ENCODE data around the gene ITGAX.

ITGAX gene

GRCh38 chr16:31429796-31430195, 74.8 kb downstream of the ITGAX start:
- in situ Hi-C loops (cut with MboI; ENCODE audit: low sequenced_read_pairs): loop anchor here (25.0 kb wide), 1 partner anchor 467 kb away; the partner anchor contains the start of gene SETD1A

- in situ Hi-C loops (cut with MboI; ENCODE audit: low sequenced_read_pairs): loop anchor here (25.0 kb wide), 1 partner anchor 468 kb away; the partner anchor contains the start of gene SETD1A
Observed at GRCh38 chr16:31430380-31431052, 75.5 kb downstream of the ITGAX start.
